OCI-LY1 (cell line): Measurements from ENCODE around the gene DCUN1D4.

Source experiments
- H2AFZ ChIP-seq: fragments of 200-600 bp; sonication (generic), shearing (Covaris generic); 2 replicates; pipeline ENCODE4 v1.6.0; 2014; ENCODE audit warnings: antibody characterized with exemption, mild to moderate bottlenecking, low read length
- H3F3A ChIP-seq: fragments of 200-600 bp; sonication (generic), shearing (Covaris generic); 2 replicates; pipeline ENCODE4 v1.6.0; 2014; ENCODE audit warnings: mild to moderate bottlenecking, antibody characterized with exemption, low read length, moderate library complexity; ENCODE audit not compliant: insufficient read depth
- H3K27ac ChIP-seq: fragments of 200-600 bp; sonication (generic); 2 replicates; pipeline ENCODE4 v1.5.1; 2014; ENCODE audit warnings: low read length, mixed run types, mild to moderate bottlenecking, low read depth; ENCODE audit not compliant: poor library complexity, severe bottlenecking
- H3K27me3 ChIP-seq: fragments of 200-600 bp; sonication (generic); 2 replicates; pipeline ENCODE4 v1.6.0; 2014; ENCODE audit warnings: antibody characterized with exemption, mild to moderate bottlenecking, low read length, moderate library complexity; ENCODE audit not compliant: insufficient read depth
- H3K36me3 ChIP-seq: fragments of 200-600 bp; sonication (generic); 2 replicates; pipeline ENCODE4 v1.6.1; 2014; ENCODE audit warnings: mild to moderate bottlenecking, antibody characterized with exemption, low read length, moderate library complexity, mixed read lengths; ENCODE audit not compliant: insufficient read depth
- H3K4me1 ChIP-seq: fragments of 200-600 bp; sonication (generic); 2 replicates; pipeline ENCODE4 v1.5.1; 2014; ENCODE audit warnings: mild to moderate bottlenecking, low read length, moderate library complexity; ENCODE audit not compliant: insufficient read depth, severe bottlenecking
- H3K4me2 ChIP-seq: fragments of 200-600 bp; sonication (generic), shearing (Covaris generic); 2 replicates; pipeline ENCODE4 v1.6.1; 2014; ENCODE audit warnings: low read length
- H3K4me3 ChIP-seq: fragments of 200-600 bp; sonication (generic); 2 replicates; pipeline ENCODE4 v1.5.1; 2014; ENCODE audit warnings: low read length, low read depth, mild to moderate bottlenecking, mixed read lengths; ENCODE audit not compliant: poor library complexity, severe bottlenecking
- H3K79me2 ChIP-seq: fragments of 200-600 bp; shearing (Covaris generic); 2 replicates; pipeline ENCODE4 v1.6.1; 2016; ENCODE audit warnings: mixed run types, low read length, mixed read lengths; ENCODE audit not compliant: insufficient read depth
- H3K9ac ChIP-seq: fragments of 200-600 bp; sonication (generic), shearing (Covaris generic); 2 replicates; pipeline ENCODE4 v1.6.1; 2014; ENCODE audit warnings: mild to moderate bottlenecking, low read length, mixed read lengths
- H3K9me2 ChIP-seq: fragments of 200-600 bp; sonication (generic), shearing (Covaris generic); 2 replicates; pipeline ENCODE4 v1.6.1; 2014; ENCODE audit warnings: low read depth, mild to moderate bottlenecking, low read length, mixed read lengths
- H3K9me3 ChIP-seq: fragments of 200-600 bp; shearing (Covaris generic); 2 replicates; pipeline ENCODE4 v1.6.1; 2014; ENCODE audit warnings: low read length, mixed read lengths
- H4K20me1 ChIP-seq: fragments of 200-600 bp; sonication (generic), shearing (Covaris generic); 2 replicates; pipeline ENCODE4 v1.6.0; 2016; ENCODE audit warnings: mild to moderate bottlenecking, low read length; ENCODE audit not compliant: insufficient read depth
- EZH2 ChIP-seq: fragments of 200-600 bp; sonication (generic), shearing (Covaris generic); IDR thresholded peaks from 2 replicates; pipeline ENCODE4 v1.8.0; 2017; ENCODE audit warnings: borderline replicate concordance, mixed run types, mild to moderate bottlenecking, antibody characterized with exemption, low read length, moderate library complexity, mixed read lengths
- TF ChIP-seq, protein P1 (sequence below): fragments of 200-600 bp; sonication (generic), shearing (Covaris generic); IDR thresholded peaks from 2 replicates; pipeline ENCODE4 v1.5.1; 2017; ENCODE audit warnings: mild to moderate bottlenecking, antibody characterized with exemption, low read length, moderate library complexity, mixed read lengths

The DCUN1D4 gene

DNA sequence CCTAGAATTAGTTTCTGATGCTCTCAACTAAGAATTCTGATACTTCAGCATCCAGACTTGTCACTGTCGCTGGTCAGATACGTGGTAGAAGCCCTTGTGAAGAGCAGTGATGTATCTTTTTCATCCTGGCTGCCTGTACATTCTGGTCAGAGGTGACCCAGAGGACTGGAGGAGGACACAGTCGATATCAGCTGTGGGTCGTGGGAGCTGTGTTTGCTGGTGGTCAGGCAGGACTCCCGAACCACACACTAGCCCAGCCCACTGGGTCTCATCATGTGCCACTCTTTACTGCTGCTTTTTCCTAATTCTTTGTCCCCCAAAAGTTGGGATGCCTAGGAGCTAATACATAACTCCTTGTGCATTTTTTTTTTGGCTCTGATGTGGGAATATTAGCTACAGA lies 6.5 kb downstream of the DCUN1D4 start:
- Histone ChIP-seq H3K4me2 (no peak overlapping the region), H3K27me3 (no peaks in the 10 kb centered on the region), H3K9ac (no peak overlapping the region), H3K79me2 (peaks cover 79% of the 10 kb centered on the region), H3F3A (no peaks in the 10 kb centered on the region), H3K4me3 (no peak overlapping the region), H3K36me3 (no peaks in the 10 kb centered on the region), H4K20me1 (no peaks in the 10 kb centered on the region), H3K9me2 (no peaks in the 10 kb centered on the region), H3K9me3 (no peaks in the 10 kb centered on the region), H2AFZ (no peak overlapping the region), H3K27ac (no peak overlapping the region), H3K4me1 (peaks cover 22% of the 10 kb centered on the region)
- TF ChIP-seq EZH2: no peak
- TF ChIP-seq, protein P1, sequence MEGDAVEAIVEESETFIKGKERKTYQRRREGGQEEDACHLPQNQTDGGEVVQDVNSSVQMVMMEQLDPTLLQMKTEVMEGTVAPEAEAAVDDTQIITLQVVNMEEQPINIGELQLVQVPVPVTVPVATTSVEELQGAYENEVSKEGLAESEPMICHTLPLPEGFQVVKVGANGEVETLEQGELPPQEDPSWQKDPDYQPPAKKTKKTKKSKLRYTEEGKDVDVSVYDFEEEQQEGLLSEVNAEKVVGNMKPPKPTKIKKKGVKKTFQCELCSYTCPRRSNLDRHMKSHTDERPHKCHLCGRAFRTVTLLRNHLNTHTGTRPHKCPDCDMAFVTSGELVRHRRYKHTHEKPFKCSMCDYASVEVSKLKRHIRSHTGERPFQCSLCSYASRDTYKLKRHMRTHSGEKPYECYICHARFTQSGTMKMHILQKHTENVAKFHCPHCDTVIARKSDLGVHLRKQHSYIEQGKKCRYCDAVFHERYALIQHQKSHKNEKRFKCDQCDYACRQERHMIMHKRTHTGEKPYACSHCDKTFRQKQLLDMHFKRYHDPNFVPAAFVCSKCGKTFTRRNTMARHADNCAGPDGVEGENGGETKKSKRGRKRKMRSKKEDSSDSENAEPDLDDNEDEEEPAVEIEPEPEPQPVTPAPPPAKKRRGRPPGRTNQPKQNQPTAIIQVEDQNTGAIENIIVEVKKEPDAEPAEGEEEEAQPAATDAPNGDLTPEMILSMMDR: no peak

DNA sequence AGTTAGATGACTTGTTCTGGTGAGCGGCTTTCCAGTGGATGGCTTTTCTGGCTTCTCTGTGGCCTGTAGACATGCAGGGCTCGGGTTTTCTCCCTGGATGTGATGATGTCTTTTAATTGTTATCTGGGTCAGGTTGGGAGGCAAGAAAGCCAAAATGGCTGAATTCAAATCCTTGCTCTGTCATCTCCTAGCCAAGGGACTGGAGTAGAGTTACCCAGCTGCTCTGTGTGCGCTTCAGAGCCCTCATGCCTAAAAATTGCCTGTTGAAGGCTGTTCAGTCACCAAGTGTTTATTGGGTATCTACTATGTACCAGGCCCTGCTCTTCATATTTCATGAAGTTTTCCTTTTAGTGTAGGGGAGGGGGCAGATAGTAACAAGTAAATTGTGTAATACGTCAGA lies 7.3 kb downstream of the DCUN1D4 start:
- no peaks in the 10 kb centered on the region for H4K20me1 ChIP-seq
- H3K27me3 ChIP-seq: no peaks in the 10 kb centered on the region
- H3K9me2 ChIP-seq: no peaks in the 10 kb centered on the region
- H3K9ac ChIP-seq: no peak overlapping the region
- peaks cover 16% of the 10 kb centered on the region for H3K4me1 ChIP-seq
- H3K9me3 ChIP-seq: no peaks in the 10 kb centered on the region
- H3K4me3 ChIP-seq: no peak overlapping the region
- no peaks in the 10 kb centered on the region; the same call in 1 of the 2 replicates for H3K36me3 ChIP-seq
- H3K4me2 ChIP-seq: no peak overlapping the region
- H3K79me2 ChIP-seq: peaks cover 84% of the 10 kb centered on the region
- H2AFZ ChIP-seq: no peak overlapping the region
- TF ChIP-seq, protein P1: no peak
- no peak for TF ChIP-seq EZH2
- no peak overlapping the region for H3K27ac ChIP-seq
- no peaks in the 10 kb centered on the region for H3F3A ChIP-seq

DNA sequence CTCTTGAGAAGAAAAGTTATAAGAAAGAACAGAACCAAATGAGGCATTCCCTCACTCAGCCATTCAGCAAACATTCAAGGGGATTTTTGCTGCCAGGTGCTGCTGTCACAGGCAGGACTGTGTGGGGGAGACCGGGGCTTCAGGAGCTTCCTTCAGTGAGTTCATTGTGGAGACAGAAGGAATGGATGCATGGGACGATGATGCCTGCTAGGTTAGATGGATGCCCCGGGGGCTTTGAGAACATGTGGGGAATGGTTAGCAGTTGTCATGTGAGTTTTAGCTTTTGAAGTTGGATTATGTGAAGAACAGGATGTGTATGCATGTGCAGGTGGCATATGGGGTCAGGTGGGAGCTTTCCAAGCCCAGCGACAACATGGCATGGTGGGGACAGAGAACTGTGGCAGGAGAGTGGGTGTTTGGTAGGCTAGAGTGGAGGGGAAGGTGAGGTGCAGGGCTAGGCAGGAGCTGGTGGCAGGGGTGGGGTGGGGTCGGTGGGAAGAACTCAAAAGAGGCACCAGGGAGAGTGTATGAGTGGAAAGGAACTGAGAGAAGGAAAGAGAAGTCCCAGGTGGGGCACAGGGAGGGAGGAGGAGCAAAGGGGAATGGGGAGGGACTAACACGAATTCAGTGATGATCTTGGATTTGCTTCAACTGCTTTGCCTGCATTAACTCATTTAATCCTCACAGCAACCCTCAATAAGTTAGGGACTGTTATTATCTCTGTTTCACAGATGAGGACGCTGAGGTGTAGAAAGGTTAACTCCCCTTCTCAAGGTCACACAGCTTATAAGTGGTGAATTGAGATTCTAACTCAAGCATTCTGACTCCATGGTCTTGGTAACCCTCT lies 8.4 kb downstream of the DCUN1D4 start:
- Histone ChIP-seq H2AFZ (no peak overlapping the region), H4K20me1 (no peaks in the 10 kb centered on the region), H3K27me3 (no peaks in the 10 kb centered on the region), H3K27ac (no peak overlapping the region), H3K4me3 (no peak overlapping the region), H3K4me2 (no peak overlapping the region), H3K9me2 (no peaks in the 10 kb centered on the region), H3K4me1 (peaks cover 15% of the 10 kb centered on the region), H3K36me3 (no peaks in the 10 kb centered on the region; the same call in 1 of the 2 replicates), H3K9ac (no peak overlapping the region), H3K9me3 (no peaks in the 10 kb centered on the region), H3F3A (no peaks in the 10 kb centered on the region), H3K79me2 (peaks cover 81% of the 10 kb centered on the region)
- TF ChIP-seq EZH2: no peak
- TF ChIP-seq, protein P1: no peak
